IMR-90 (cell line): ENCODE measurements around the gene PDCL3. TPM values are rescaled to one million over a fixed set of nuclear protein-coding genes. Genes with fewer than 3 reads are reported as not detected.

Experiments
- ATAC-seq: fragments of 200-7000 bp; cut with Tn5 transposase; 2 replicates; pipeline ENCODE4 v1.9.1; 2020; ENCODE audit warnings: low read depth, mild to moderate bottlenecking, moderate library complexity
- BruUV-seq: library from RNA; stranded (reverse); fragments of 400-500 nt; replicated peaks from 2 replicates; lab custom pipeline; 2021; lab: Mats Ljungman, UMichigan
- CTCF ChIA-PET: fragments of 300-600 bp; formaldehyde crosslinking; extraction: SDS; loops from one replicate; lab custom pipeline; 2021; ENCODE audit warnings: antibody characterized with exemption; lab: Yijun Ruan, JAX
- POLR2A ChIA-PET: fragments of 300-600 bp; sonication (Branson Sonifier 250); formaldehyde crosslinking; loops from one replicate; lab custom pipeline; 2022; ENCODE audit warnings: antibody characterized with exemption; ENCODE audit not compliant: unreplicated experiment; lab: Charles Lee
- DNase-seq: peaks from one replicate; pipeline ENCODE4 v3.0.0; 2013
- H2AFZ ChIP-seq: replicated peaks from 2 replicates; pipeline ENCODE3; 2013; ENCODE audit warnings: low read length, mild to moderate bottlenecking; ENCODE audit not compliant: poor library complexity
- H2AK5ac ChIP-seq: 2 replicates; pipeline ENCODE4 v1.6.1; 2013; ENCODE audit warnings: low read depth, low read length, inconsistent platforms
- H2AK9ac ChIP-seq: replicated peaks from 2 replicates; pipeline ENCODE3; 2013; ENCODE audit warnings: mild to moderate bottlenecking, low read depth, low read length, moderate library complexity; ENCODE audit not compliant: poor library complexity
- H2BK120ac ChIP-seq: 2 replicates; pipeline ENCODE4 v1.6.1; 2013; ENCODE audit warnings: low read depth, low read length, inconsistent platforms
- H2BK15ac ChIP-seq: 3 replicates; pipeline ENCODE4 v1.6.1; 2013; ENCODE audit warnings: low read depth, low read length, inconsistent platforms
- H2BK20ac ChIP-seq: 2 replicates; pipeline ENCODE4 v1.6.1; 2013; ENCODE audit warnings: low read depth, mild to moderate bottlenecking, inconsistent platforms, low read length, moderate library complexity
- H2BK5ac ChIP-seq: 2 replicates; pipeline ENCODE4 v1.6.1; 2013; ENCODE audit warnings: mild to moderate bottlenecking, low read depth, low read length, inconsistent platforms; ENCODE audit not compliant: poor library complexity, severe bottlenecking
- H3K14ac ChIP-seq: replicated peaks from 2 replicates; pipeline ENCODE4 v1.6.1; 2013; ENCODE audit warnings: low read depth, low read length, inconsistent platforms
- H3K18ac ChIP-seq: 2 replicates; pipeline ENCODE4 v1.6.1; 2013; ENCODE audit warnings: low read depth, low read length, control low read depth
- H3K23ac ChIP-seq: 2 replicates; pipeline ENCODE4 v1.6.1; 2013; ENCODE audit warnings: low read depth, low read length, inconsistent platforms
- H3K27ac ChIP-seq: 2 replicates; pipeline ENCODE4 v1.5.1; 2013; ENCODE audit warnings: mild to moderate bottlenecking, control low read depth, low read length; ENCODE audit not compliant: insufficient read depth
- H3K27me3 ChIP-seq: 2 replicates; pipeline ENCODE4 v1.6.1; 2013; ENCODE audit warnings: low read length; ENCODE audit not compliant: control insufficient read depth, insufficient read depth
- H3K36me3 ChIP-seq: 2 replicates; pipeline ENCODE4 v1.6.1; 2013; ENCODE audit warnings: low read length, mixed read lengths; ENCODE audit not compliant: control insufficient read depth, insufficient read depth
- H3K4ac ChIP-seq: 2 replicates; pipeline ENCODE4 v1.6.1; 2013; ENCODE audit warnings: low read depth, low read length, inconsistent platforms
- H3K4me1 ChIP-seq: 2 replicates; pipeline ENCODE4 v1.6.1; 2013; ENCODE audit warnings: low read length, mixed read lengths; ENCODE audit not compliant: control insufficient read depth, insufficient read depth
- H3K4me2 ChIP-seq: 2 replicates; pipeline ENCODE4 v1.6.1; 2013; ENCODE audit warnings: low read depth, mild to moderate bottlenecking, control low read depth, low read length, moderate library complexity
- H3K4me3 ChIP-seq: 2 replicates; pipeline ENCODE4 v1.5.1; 2013; ENCODE audit warnings: low read depth, mild to moderate bottlenecking, control low read depth, low read length, moderate library complexity; ENCODE audit not compliant: insufficient read depth
- H3K56ac ChIP-seq: 2 replicates; pipeline ENCODE4 v1.6.1; 2013; ENCODE audit warnings: low read length, inconsistent platforms; ENCODE audit not compliant: insufficient read depth; ENCODE audit errors: extremely low read depth
- H3K79me1 ChIP-seq, 2 experiments: 2 replicates each; pipeline ENCODE4 v1.6.1; 2013; ENCODE audit warnings: low read length in 2 of 2, inconsistent platforms in 1 of 2, low read depth in 1 of 2
- H3K9ac ChIP-seq: 2 replicates; pipeline ENCODE4 v1.6.1; 2013; ENCODE audit warnings: low read depth, low read length, control low read depth
- H3K9me1 ChIP-seq: 2 replicates; pipeline ENCODE4 v1.6.1; 2013; ENCODE audit warnings: low read length, inconsistent platforms; ENCODE audit not compliant: insufficient read depth
- H3K9me3 ChIP-seq: 2 replicates; pipeline ENCODE4 v1.6.1; 2013; ENCODE audit warnings: low read length; ENCODE audit not compliant: control insufficient read depth, insufficient read depth
- H4K20me1 ChIP-seq: 2 replicates; pipeline ENCODE4 v1.6.1; 2013; ENCODE audit warnings: low read length, inconsistent platforms; ENCODE audit not compliant: insufficient read depth
- H4K5ac ChIP-seq: 2 replicates; pipeline ENCODE4 v1.6.1; 2013; ENCODE audit warnings: mild to moderate bottlenecking, low read depth, low read length, control low read depth
- H4K8ac ChIP-seq, 2 experiments: 2 replicates each; pipeline ENCODE4 v1.6.1; 2013; ENCODE audit warnings: low read depth in 2 of 2, low read length in 2 of 2, control low read depth in 1 of 2, inconsistent platforms in 1 of 2
- H4K91ac ChIP-seq: 2 replicates; pipeline ENCODE4 v1.6.1; 2013; ENCODE audit warnings: low read depth, low read length, inconsistent platforms; ENCODE audit not compliant: insufficient read depth
- BHLHE40 ChIP-seq: fragments of 150-350 bp; IDR thresholded peaks from 2 replicates; pipeline ENCODE4 v1.6.1; 2016; ENCODE audit warnings: mild to moderate bottlenecking, low read depth, low read length
- CEBPB ChIP-seq: IDR thresholded peaks from 2 replicates; pipeline ENCODE4 v1.6.1; 2012; ENCODE audit warnings: low read depth, low read length, improper control_type of control experiment
- CHD1 ChIP-seq: IDR thresholded peaks from 2 replicates; pipeline ENCODE4 v1.6.1; 2012; ENCODE audit warnings: low read depth, low read length, improper control_type of control experiment
- FOS ChIP-seq: fragments of 150-350 bp; IDR thresholded peaks from 2 replicates; pipeline ENCODE4 v1.6.1; 2016; ENCODE audit warnings: low read depth, low read length
- MAFK ChIP-seq: IDR thresholded peaks from 2 replicates; pipeline ENCODE4 v1.6.1; 2012; ENCODE audit warnings: low read depth, low read length, improper control_type of control experiment
- MAZ ChIP-seq: IDR thresholded peaks from 2 replicates; pipeline ENCODE4 v1.6.1; 2012; ENCODE audit warnings: low read depth, mild to moderate bottlenecking, low read length, improper control_type of control experiment, moderate library complexity, borderline replicate concordance
- MXI1 ChIP-seq: IDR thresholded peaks from 2 replicates; pipeline ENCODE4 v1.6.1; 2012; ENCODE audit warnings: low read depth, mild to moderate bottlenecking, low read length, moderate library complexity, borderline replicate concordance
- NFE2L2 ChIP-seq: fragments of 150-350 bp; IDR thresholded peaks from 2 replicates; pipeline ENCODE4 v1.6.1; 2016; ENCODE audit warnings: low read depth, mild to moderate bottlenecking, low read length
- POLR2A ChIP-seq: IDR thresholded peaks from 2 replicates; pipeline ENCODE4 v1.6.1; 2012; ENCODE audit warnings: mild to moderate bottlenecking, low read depth, low read length
- RAD21 ChIP-seq: IDR thresholded peaks from 2 replicates; pipeline ENCODE4 v1.6.1; 2012; ENCODE audit warnings: low read length, improper control_type of control experiment
- RCOR1 ChIP-seq: IDR thresholded peaks from 2 replicates; pipeline ENCODE4 v1.6.1; 2012; ENCODE audit warnings: mild to moderate bottlenecking, low read length, improper control_type of control experiment; ENCODE audit not compliant: insufficient replicate concordance
- RFX5 ChIP-seq: IDR thresholded peaks from 2 replicates; pipeline ENCODE4 v1.8.0; 2012; ENCODE audit warnings: low read depth, mild to moderate bottlenecking, low read length, moderate library complexity
- SMC3 ChIP-seq: fragments of 150-350 bp; IDR thresholded peaks from 2 replicates; pipeline ENCODE4 v1.6.1; 2016; ENCODE audit warnings: low read depth, mild to moderate bottlenecking, antibody characterized with exemption, low read length, moderate library complexity
- WGBS, 2 experiments: methylation state at CpG; one replicate each; pipeline versions ENCODE4 v1.1.5 to v1.1.7; 2013; ENCODE audit warnings: missing lambda C conversion rate in 2 of 2; ENCODE audit not compliant: insufficient read length in 1 of 2; ENCODE audit errors: extremely low coverage in 2 of 2; 5-methylcytosine and 5-hydroxymethylcytosine counted together
- dilution Hi-C: fragments of 300-500 bp; cut with HindIII; formaldehyde crosslinking; loops from one replicate; pipeline ENCODE4 v1.14.3; 2018; ENCODE audit warnings: low sequenced_read_pairs; ENCODE audit not compliant: unreplicated experiment
- in situ Hi-C: fragments of 300-500 bp; cut with MboI; formaldehyde crosslinking; loops from 3 replicates; pipeline ENCODE4 v1.14.3; 2019; ENCODE audit warnings: low sequenced_read_pairs, inconsistent platforms, mixed read lengths
- intact Hi-C: fragments of 100-400 bp; cut with micrococcal nuclease; formaldehyde crosslinking; loops from 2 replicates; pipeline ENCODE4 v1.10.0; 2022
- polyA plus RNA-seq, 3 experiments: library from polyadenylated mRNA; depleted of rRNA; stranded (reverse); fragments of >200 nt; gene quantifications; 2 replicates each; pipeline ENCODE4 v1.2.3, GENCODE V29; 2012; ENCODE audit warnings: low replicate concordance in 1 of 3
- total RNA-seq: library from RNA; depleted of rRNA; stranded (reverse); fragments of >200 nt; gene quantifications from 2 replicates; pipeline ENCODE4 v1.2.3, GENCODE V29; 2012
- TF ChIP-seq, protein P1 (sequence below): fragments of 150-350 bp; IDR thresholded peaks from 2 replicates; pipeline ENCODE4 v1.6.1; 2017; ENCODE audit warnings: mild to moderate bottlenecking, antibody characterized with exemption, low read length, low read depth
- TF ChIP-seq, protein P2 (sequence below): fragments of 150-350 bp; IDR thresholded peaks from 2 replicates; pipeline ENCODE4 v1.6.1; 2016; ENCODE audit warnings: low read depth, mild to moderate bottlenecking, low read length, moderate library complexity, borderline replicate concordance
- TF ChIP-seq, protein P3 (sequence below): conservative IDR thresholded peaks from 2 replicates; pipeline ENCODE4 v1.5.1; 2012; ENCODE audit warnings: mild to moderate bottlenecking, low read depth, low read length, improper control_type of control experiment

Gene PDCL3
- total and polyA plus RNA-seq, 2 of the 4 experiments (the other 2 are of a cell fraction), result 9.5 to 26.4 TPM

DNA sequence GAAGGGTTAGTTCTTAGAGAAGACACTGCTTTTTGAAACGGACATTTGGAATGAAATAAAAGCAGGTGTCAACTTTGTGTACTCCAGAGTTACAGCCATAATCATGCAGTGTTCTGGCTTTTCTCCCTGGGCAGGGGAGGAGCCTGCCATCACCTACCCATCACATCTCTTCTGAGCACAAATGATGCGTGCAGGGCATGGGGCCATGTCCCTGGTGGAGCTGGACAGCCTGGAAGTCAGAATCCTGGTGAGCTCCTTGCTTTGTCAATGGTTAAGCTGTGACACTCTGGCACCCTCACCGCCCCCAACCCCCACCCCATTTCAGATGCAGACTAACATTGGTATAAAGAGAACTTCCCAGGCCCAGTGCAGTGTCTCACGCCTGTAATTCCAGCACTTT, 53.1 kb downstream of the PDCL3 start:
- H2AK5ac ChIP-seq, result no peak overlapping the region
- no TSS peak for BruUV-seq
- no peaks in the 10 kb centered on the region for H3K9me3 ChIP-seq
- intact Hi-C loops, result no loop called here
- no peak overlapping the region for H2BK15ac ChIP-seq
- H3K18ac ChIP-seq, result no peak overlapping the region
- H2BK20ac ChIP-seq, result no peak overlapping the region
- TF ChIP-seq MXI1, result no peak
- TF ChIP-seq FOS, result no peak
- TF ChIP-seq NFE2L2, result no peak
- TF ChIP-seq, protein P1, sequence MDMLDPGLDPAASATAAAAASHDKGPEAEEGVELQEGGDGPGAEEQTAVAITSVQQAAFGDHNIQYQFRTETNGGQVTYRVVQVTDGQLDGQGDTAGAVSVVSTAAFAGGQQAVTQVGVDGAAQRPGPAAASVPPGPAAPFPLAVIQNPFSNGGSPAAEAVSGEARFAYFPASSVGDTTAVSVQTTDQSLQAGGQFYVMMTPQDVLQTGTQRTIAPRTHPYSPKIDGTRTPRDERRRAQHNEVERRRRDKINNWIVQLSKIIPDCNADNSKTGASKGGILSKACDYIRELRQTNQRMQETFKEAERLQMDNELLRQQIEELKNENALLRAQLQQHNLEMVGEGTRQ, result no peak
- no peak for TF ChIP-seq CHD1
- no peak for TF ChIP-seq RAD21
- no peak for TF ChIP-seq CEBPB
- TF ChIP-seq, protein P2, sequence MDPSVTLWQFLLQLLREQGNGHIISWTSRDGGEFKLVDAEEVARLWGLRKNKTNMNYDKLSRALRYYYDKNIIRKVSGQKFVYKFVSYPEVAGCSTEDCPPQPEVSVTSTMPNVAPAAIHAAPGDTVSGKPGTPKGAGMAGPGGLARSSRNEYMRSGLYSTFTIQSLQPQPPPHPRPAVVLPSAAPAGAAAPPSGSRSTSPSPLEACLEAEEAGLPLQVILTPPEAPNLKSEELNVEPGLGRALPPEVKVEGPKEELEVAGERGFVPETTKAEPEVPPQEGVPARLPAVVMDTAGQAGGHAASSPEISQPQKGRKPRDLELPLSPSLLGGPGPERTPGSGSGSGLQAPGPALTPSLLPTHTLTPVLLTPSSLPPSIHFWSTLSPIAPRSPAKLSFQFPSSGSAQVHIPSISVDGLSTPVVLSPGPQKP, result no peak
- TF ChIP-seq, protein P3, sequence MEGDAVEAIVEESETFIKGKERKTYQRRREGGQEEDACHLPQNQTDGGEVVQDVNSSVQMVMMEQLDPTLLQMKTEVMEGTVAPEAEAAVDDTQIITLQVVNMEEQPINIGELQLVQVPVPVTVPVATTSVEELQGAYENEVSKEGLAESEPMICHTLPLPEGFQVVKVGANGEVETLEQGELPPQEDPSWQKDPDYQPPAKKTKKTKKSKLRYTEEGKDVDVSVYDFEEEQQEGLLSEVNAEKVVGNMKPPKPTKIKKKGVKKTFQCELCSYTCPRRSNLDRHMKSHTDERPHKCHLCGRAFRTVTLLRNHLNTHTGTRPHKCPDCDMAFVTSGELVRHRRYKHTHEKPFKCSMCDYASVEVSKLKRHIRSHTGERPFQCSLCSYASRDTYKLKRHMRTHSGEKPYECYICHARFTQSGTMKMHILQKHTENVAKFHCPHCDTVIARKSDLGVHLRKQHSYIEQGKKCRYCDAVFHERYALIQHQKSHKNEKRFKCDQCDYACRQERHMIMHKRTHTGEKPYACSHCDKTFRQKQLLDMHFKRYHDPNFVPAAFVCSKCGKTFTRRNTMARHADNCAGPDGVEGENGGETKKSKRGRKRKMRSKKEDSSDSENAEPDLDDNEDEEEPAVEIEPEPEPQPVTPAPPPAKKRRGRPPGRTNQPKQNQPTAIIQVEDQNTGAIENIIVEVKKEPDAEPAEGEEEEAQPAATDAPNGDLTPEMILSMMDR, result no peak
- no peak for TF ChIP-seq RCOR1
- no peak for TF ChIP-seq POLR2A
- no peak for TF ChIP-seq RFX5
- TF ChIP-seq BHLHE40, result no peak
- TF ChIP-seq SMC3, result no peak
- no peak for TF ChIP-seq MAFK
- no peak for TF ChIP-seq MAZ
- H3K4me2 ChIP-seq, result no peak overlapping the region
- no peak overlapping the region for H4K5ac ChIP-seq
- dilution Hi-C loops, result no loop called here
- no peaks in the 10 kb centered on the region for H3K4me1 ChIP-seq
- ATAC-seq (no peak), DNase-seq (no peak)
- H3K27me3 ChIP-seq, result peaks cover 35% of the 10 kb centered on the region
- CTCF ChIA-PET, result no interaction called here
- H3K56ac ChIP-seq, result no peak overlapping the region
- POLR2A ChIA-PET, result no interaction called here
- no peak overlapping the region for H2AFZ ChIP-seq
- H3K23ac ChIP-seq, result no peak overlapping the region
- H3K27ac ChIP-seq, result no peak overlapping the region
- H3K36me3 ChIP-seq, result no peaks in the 10 kb centered on the region
- H3K9ac ChIP-seq, result no peak overlapping the region
- H4K20me1 ChIP-seq, result no peaks in the 10 kb centered on the region
- H3K9me1 ChIP-seq, result 0 out of 2 replicates have a peak, but pooled peaks cover 2% of the 10 kb centered on the region
- H2BK120ac ChIP-seq, result no peak overlapping the region
- no CpG with 5 or more reads among the region's 4 CpGs for WGBS, 2 experiments
- H3K14ac ChIP-seq, result no peak overlapping the region
- no peaks in the 10 kb centered on the region for H3K79me1 ChIP-seq
- H3K4ac ChIP-seq, result no peak overlapping the region
- H2BK5ac ChIP-seq, result no peak overlapping the region
- H4K8ac ChIP-seq, result no peak overlapping the region
- no peak overlapping the region for H3K4me3 ChIP-seq
- H4K91ac ChIP-seq, result no peak overlapping the region
- in situ Hi-C loops, result loop anchor here (25.0 kb wide), 2 partner anchors 196 to 596 kb away; partner anchors contain the start of gene NPAS2
- H2AK9ac ChIP-seq, result no peak overlapping the region
